ENCODE results near the gene XYLT1. TPM values are rescaled to one million over a fixed set of nuclear protein-coding genes. Genes with fewer than 3 reads are reported as not detected.

XYLT1 gene
- total RNA-seq, 1 donor from 2014 or later, result 27.3 TPM

- Histone ChIP-seq H3K36me3 (no peaks in the 10 kb centered on the region), H3K4me1 (peaks cover 56% of the 10 kb centered on the region), H3K4me3 (no peak overlapping the region), H3K27ac (peak overlapping the region; percentile 49), H3K27me3 (no peaks in the 10 kb centered on the region), H3K9me3 (no peaks in the 10 kb centered on the region)
- DNase-seq (ENCODE audit: extremely low spot score in 2 of 2), result no peak
- TF ChIP-seq POLR2AphosphoS5 (IDR thresholded peaks at IDR 0.05; ENCODE audit: insufficient read depth in 1 of 2, low read depth in 1 of 2) (no peak), POLR2A (IDR thresholded peaks at IDR 0.05) (no peak), CTCF (IDR thresholded peaks at IDR 0.05) (no peak)
- intact Hi-C loops (cut with DNase I), result loop anchor here (5.0 kb wide), 2 partner anchors 64 to 76 kb away; partner anchors contain the start of gene XYLT1
Measured at GRCh38 chr16:17395849-17396480, 74.8 kb downstream of the XYLT1 start.

GRCh38 chr16:17392857-17393692 is 77.7 kb downstream of the XYLT1 start:
- Histone ChIP-seq H3K4me3 (no peak overlapping the region), H3K27ac (no peak overlapping the region), H3K4me1 (peaks cover 58% of the 10 kb centered on the region), H3K36me3 (no peaks in the 10 kb centered on the region), H3K9me3 (no peaks in the 10 kb centered on the region), H3K27me3 (no peaks in the 10 kb centered on the region)
- DNase-seq (ENCODE audit: extremely low spot score in 2 of 2), result no peak
- intact Hi-C loops (cut with DNase I), result no loop called here
- TF ChIP-seq POLR2AphosphoS5 (IDR thresholded peaks at IDR 0.05; ENCODE audit: insufficient read depth in 1 of 2, low read depth in 1 of 2), result no peak
- TF ChIP-seq CTCF (IDR thresholded peaks at IDR 0.05), result no peak
- no peak for TF ChIP-seq POLR2A (IDR thresholded peaks at IDR 0.05)

GRCh38 chr16:17392127-17392856 is 78.5 kb downstream of the XYLT1 start:
- peaks cover 58% of the 10 kb centered on the region for H3K4me1 ChIP-seq
- TF ChIP-seq CTCF (IDR thresholded peaks at IDR 0.05) (no peak), POLR2AphosphoS5 (IDR thresholded peaks at IDR 0.05; ENCODE audit: insufficient read depth in 1 of 2, low read depth in 1 of 2) (no peak)
- no peak overlapping the region for H3K27ac ChIP-seq
- intact Hi-C loops (cut with DNase I), result no loop called here
- no peak overlapping the region for H3K4me3 ChIP-seq
- no peaks in the 10 kb centered on the region for H3K27me3 ChIP-seq
- H3K36me3 ChIP-seq, result no peaks in the 10 kb centered on the region
- DNase-seq (ENCODE audit: extremely low spot score in 2 of 2), result no peak
- H3K9me3 ChIP-seq, result no peaks in the 10 kb centered on the region

GRCh38 chr16:17391715-17392114 is 79.0 kb downstream of the XYLT1 start:
- H3K4me1 ChIP-seq, result peaks cover 55% of the 10 kb centered on the region
- H3K36me3 ChIP-seq, result no peaks in the 10 kb centered on the region
- H3K27me3 ChIP-seq, result no peaks in the 10 kb centered on the region
- H3K4me3 ChIP-seq, result no peak overlapping the region
- H3K9me3 ChIP-seq, result no peaks in the 10 kb centered on the region
- DNase-seq (ENCODE audit: extremely low spot score in 2 of 2), result no peak
- no peak for TF ChIP-seq CTCF (IDR thresholded peaks at IDR 0.05)
- no peak for TF ChIP-seq POLR2A (IDR thresholded peaks at IDR 0.05)
- no peak for TF ChIP-seq POLR2AphosphoS5 (IDR thresholded peaks at IDR 0.05; ENCODE audit: insufficient read depth in 1 of 2, low read depth in 1 of 2)
- intact Hi-C loops (cut with DNase I), result no loop called here
- no peak overlapping the region for H3K27ac ChIP-seq

All from vagina (tissue), 2 donors.